Cardiac muscle cell (in vitro differentiated cells and primary cell): Measurements from ENCODE around the gene RNF13. TPM values are rescaled to one million over a fixed set of nuclear protein-coding genes. Genes with fewer than 3 reads are reported as not detected.
A peak's percentile ranks its signal among the peaks of the same experiment; 100 is the strongest.

Experiments
- DNase-seq, 2 donors: peaks; one replicate each; pipeline versions ENCODE4 v3.0.0 to v3.0.0-alpha.2; 2010 to 2017; ENCODE audit warnings: low read depth in 1 of 2, low spot score in 1 of 2
- H3K27ac ChIP-seq: fragments of 200-600 bp; sonication (generic); 2 replicates; pipeline ENCODE4 v1.5.1; 2016
- H3K27me3 ChIP-seq: fragments of 200-600 bp; sonication (generic); 2 replicates; pipeline ENCODE4 v1.6.0; 2016; ENCODE audit warnings: control low read depth
- H3K36me3 ChIP-seq: fragments of 200-600 bp; sonication (generic); 2 replicates; pipeline ENCODE4 v1.5.1; 2016; ENCODE audit warnings: control low read depth
- H3K4me1 ChIP-seq: fragments of 200-600 bp; sonication (generic); 2 replicates; pipeline ENCODE4 v1.8.1; 2017; ENCODE audit warnings: low read depth, mild to moderate bottlenecking, mixed run types
- H3K4me3 ChIP-seq: fragments of 200-600 bp; sonication (generic); 2 replicates; pipeline ENCODE4 v1.5.1; 2016; ENCODE audit warnings: mild to moderate bottlenecking
- H3K9me3 ChIP-seq: fragments of 200-600 bp; sonication (generic); 2 replicates; pipeline ENCODE4 v1.5.1; 2017; ENCODE audit warnings: low read depth, mild to moderate bottlenecking, control low read depth
- polyA plus RNA-seq: library from polyadenylated mRNA; unstranded; fragments of >200 nt; fragmentation: Nextera tagmentation; extraction: Ambion mirVana; gene quantifications from 2 replicates; pipeline ENCODE4 v1.2.1, GENCODE V29; 2016
- total RNA-seq: library from RNA; depleted of rRNA; stranded (reverse); fragments of >200 nt; gene quantifications from 2 replicates; pipeline ENCODE4 v1.2.3, GENCODE V29; 2016
- TF ChIP-seq, protein P1 (sequence below): IDR thresholded peaks from 2 replicates; pipeline ENCODE4 v1.5.1; 2012; ENCODE audit warnings: low read depth, mild to moderate bottlenecking, low read length

The RNF13 gene
- total and polyA plus RNA-seq, 2 experiments from 2014 or later = 15.9 to 44.7 TPM

- Histone ChIP-seq H3K4me1 (no peaks in the 10 kb centered on the region), H3K27ac (no peak overlapping the region), H3K4me3 (no peak overlapping the region), H3K27me3 (no peaks in the 10 kb centered on the region), H3K36me3 (peaks cover 3% of the 10 kb centered on the region), H3K9me3 (no peaks in the 10 kb centered on the region)
- TF ChIP-seq, protein P1, sequence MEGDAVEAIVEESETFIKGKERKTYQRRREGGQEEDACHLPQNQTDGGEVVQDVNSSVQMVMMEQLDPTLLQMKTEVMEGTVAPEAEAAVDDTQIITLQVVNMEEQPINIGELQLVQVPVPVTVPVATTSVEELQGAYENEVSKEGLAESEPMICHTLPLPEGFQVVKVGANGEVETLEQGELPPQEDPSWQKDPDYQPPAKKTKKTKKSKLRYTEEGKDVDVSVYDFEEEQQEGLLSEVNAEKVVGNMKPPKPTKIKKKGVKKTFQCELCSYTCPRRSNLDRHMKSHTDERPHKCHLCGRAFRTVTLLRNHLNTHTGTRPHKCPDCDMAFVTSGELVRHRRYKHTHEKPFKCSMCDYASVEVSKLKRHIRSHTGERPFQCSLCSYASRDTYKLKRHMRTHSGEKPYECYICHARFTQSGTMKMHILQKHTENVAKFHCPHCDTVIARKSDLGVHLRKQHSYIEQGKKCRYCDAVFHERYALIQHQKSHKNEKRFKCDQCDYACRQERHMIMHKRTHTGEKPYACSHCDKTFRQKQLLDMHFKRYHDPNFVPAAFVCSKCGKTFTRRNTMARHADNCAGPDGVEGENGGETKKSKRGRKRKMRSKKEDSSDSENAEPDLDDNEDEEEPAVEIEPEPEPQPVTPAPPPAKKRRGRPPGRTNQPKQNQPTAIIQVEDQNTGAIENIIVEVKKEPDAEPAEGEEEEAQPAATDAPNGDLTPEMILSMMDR = no peak
- DNase-seq = no peak
Observed at GRCh38 chr3:149957361-149958125, 144.5 kb downstream of the RNF13 start.

- Histone ChIP-seq H3K36me3 (no peaks in the 10 kb centered on the region), H3K4me3 (no peak overlapping the region), H3K4me1 (no peaks in the 10 kb centered on the region), H3K9me3 (no peaks in the 10 kb centered on the region), H3K27ac (no peak overlapping the region), H3K27me3 (no peaks in the 10 kb centered on the region)
- TF ChIP-seq, protein P1 = no peak
- DNase-seq = no peak
Observed at GRCh38 chr3:149958171-149958796, 145.3 kb downstream of the RNF13 start.

- Histone ChIP-seq H3K36me3 (no peaks in the 10 kb centered on the region), H3K27ac (no peak overlapping the region), H3K27me3 (no peaks in the 10 kb centered on the region), H3K4me1 (peaks cover 3% of the 10 kb centered on the region), H3K4me3 (no peak overlapping the region), H3K9me3 (no peaks in the 10 kb centered on the region)
- TF ChIP-seq, protein P1 = no peak
- no peak for DNase-seq
Observed at GRCh38 chr3:149959443-149959842, 146.4 kb downstream of the RNF13 start.

- DNase-seq = no peak
- H3K27me3 ChIP-seq = no peaks in the 10 kb centered on the region
- no peaks in the 10 kb centered on the region for H3K9me3 ChIP-seq
- no peak overlapping the region for H3K27ac ChIP-seq
- H3K36me3 ChIP-seq = peaks cover 10% of the 10 kb centered on the region
- TF ChIP-seq, protein P1 = no peak
- peaks cover 22% of the 10 kb centered on the region for H3K4me1 ChIP-seq
- no peak overlapping the region for H3K4me3 ChIP-seq
Observed at GRCh38 chr3:149963485-149963884, 150.5 kb downstream of the RNF13 start.

DNA sequence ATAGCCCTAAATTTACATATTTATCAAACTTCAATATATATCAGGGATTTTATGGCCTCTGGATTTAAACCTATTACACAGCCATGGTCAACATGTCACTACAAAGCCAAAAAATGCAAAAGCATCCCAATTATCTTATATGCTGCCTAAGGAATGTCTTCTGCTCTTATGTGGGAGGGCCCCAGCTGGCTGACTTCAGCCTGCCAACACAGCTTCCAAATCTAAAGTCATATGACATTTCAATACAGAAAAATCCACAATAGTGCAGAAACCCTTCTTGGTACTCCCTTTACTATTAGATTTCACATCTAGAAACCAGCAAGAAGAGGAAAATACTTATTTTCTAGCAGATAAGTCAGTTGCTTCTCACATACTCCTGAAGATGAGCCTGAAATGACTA lies 151.3 kb downstream of the RNF13 start:
- H3K4me1 ChIP-seq = peaks cover 24% of the 10 kb centered on the region
- peak in 1 of 2 donors; percentile 80 for DNase-seq
- no peak overlapping the region for H3K27ac ChIP-seq
- TF ChIP-seq, protein P1 = no peak
- H3K4me3 ChIP-seq = no peak overlapping the region
- no peaks in the 10 kb centered on the region for H3K9me3 ChIP-seq
- H3K36me3 ChIP-seq = peaks cover 10% of the 10 kb centered on the region
- H3K27me3 ChIP-seq = no peaks in the 10 kb centered on the region
